Stimulated activated CD8-positive, alpha-beta memory T cell treated with anti-CD3 and anti-CD28 coated beads, Interleukin-7, amount 100 ng/mL, for 24 hours (primary cell): Measurements from ENCODE around the gene RTBDN.
A peak's percentile ranks its signal among the peaks of the same experiment; 100 is the strongest.
"Not testable (repeated sequence)": the region's sequence is repeated elsewhere in the genome, so short reads cannot be mapped to it uniquely, and the experiment has no call there.

Source experiments
- DNase-seq: peaks from one replicate; pipeline ENCODE4 v3.0.0-alpha.2; 2020; ENCODE audit warnings: low read depth

Gene RTBDN

DNA sequence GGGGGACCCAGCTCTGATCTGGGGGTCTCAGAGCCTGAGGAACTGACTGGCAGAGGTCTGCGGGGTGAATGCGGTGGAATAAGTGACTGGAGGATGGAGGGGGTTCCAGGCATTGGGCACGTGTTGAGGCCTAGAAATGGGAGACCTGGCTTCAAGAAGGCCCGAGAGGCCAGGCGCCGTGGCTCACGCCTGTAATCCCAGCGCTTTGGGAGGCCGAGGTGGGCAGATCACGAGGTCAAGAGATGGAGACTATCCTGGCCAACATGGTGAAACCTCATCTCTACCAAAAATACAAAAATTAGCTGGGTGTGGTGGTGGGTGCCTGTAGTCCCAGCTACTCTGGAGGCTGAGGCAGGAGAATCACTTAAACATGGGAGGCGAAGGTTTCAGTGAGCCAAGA, 16.6 kb downstream of the RTBDN start:
- DNase-seq: not testable (repeated sequence)

DNA sequence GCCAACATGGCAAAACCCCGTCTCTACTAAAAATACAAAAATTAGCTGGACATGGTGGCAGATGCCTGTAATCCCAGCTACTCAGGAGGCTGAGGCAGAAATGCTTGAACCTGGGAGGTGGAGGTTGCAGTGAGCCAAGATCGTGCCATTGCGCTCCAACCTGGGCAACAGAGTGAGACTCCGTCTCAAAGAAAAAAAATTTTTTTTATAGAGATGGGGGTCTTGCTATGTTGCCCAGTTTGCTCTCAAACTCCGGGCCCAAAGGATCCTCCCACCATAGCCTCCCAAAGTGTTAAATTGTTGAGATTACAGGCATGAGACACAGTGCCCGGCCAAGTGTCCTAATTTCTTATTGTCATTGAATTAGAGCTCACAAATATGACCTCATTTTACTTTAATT, 17.2 kb downstream of the RTBDN start:
- DNase-seq: not testable (repeated sequence)

DNA sequence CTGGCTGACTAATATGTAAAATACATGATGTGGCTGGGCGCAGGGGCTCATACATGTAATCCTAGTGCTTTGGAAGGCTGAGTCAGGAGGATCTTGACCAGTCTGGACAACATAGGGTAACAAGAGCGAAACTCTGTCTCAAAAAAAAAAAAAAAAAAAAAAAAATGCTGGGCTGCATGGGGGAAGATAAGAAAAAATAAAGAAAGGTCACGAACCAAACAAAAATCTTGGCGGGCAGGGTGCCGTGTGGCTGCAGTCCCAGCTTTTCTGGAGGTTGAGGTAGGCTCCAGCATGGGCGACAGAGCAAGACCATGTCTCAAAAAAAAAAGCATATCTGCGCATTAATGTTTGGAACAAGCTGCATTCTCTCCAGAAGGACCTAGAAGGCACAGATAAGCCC, 19.3 kb downstream of the RTBDN start:
- no peak for DNase-seq

DNA sequence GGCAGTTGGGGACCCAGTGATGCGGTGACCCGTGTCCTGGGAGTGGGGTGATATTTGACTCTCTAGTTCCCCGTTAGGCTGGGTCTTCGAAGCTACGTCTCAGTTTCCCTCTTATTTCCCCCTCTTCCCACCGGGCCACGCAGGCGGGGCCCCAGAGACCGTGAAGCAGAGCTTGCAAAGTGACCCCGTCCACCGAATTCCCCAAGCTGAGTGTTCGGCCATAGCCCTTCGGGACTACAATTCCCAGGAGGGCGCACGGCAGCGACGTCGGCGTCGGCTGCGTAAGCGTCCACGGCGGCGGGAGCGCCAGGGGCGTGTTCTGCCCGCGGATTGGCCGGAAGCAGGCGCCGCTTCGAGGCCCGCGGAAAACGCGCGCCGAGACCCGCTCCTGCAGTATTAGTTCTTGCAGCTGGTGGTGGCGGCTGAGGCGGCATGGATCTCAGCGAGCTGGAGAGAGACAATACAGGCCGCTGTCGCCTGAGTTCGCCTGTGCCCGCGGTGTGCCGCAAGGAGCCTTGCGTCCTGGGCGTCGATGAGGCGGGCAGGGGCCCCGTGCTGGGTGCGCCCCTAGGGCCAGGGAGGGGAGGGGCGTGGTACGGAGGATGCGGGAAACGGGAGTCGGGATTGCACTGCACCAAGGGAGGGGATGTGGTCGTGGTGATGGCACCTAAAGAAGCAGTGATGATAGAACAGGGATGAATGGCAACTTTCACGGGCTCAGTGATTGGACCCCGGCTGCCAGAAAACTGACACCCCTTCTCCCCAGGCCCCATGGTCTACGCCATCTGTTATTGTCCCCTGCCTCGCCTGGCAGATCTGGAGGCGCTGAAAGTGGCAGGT, 27.9 kb downstream of the RTBDN start, which contains the start of gene RNASEH2A:
Gene RNASEH2A, plus strand, starts transcription at position 343 of the 840 bp plus-strand sequence. Its CDS starts 90 bp downstream, at position 433.
- no peak for DNase-seq

DNA sequence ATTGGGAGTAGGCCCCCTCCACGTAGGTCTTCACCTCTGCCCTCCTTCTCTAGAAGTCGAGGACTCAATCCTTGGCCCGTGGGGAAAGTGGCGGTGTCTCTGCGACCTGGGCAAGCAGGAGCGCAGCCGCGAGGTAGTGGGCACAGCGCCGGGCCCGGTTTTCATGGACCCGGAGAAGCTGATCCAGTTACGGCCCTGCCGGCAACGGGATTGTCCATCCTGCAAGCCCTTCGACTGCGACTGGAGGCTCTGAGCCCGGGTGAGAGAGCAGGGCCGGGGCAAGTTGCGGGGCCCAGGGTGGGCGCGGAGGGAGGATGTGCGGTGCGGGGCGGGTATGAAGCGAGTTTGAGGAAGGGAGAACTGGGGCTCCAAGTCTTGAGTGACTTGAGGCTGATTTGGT, 30.3 kb downstream of the RTBDN start:
- DNase-seq: no peak

DNA sequence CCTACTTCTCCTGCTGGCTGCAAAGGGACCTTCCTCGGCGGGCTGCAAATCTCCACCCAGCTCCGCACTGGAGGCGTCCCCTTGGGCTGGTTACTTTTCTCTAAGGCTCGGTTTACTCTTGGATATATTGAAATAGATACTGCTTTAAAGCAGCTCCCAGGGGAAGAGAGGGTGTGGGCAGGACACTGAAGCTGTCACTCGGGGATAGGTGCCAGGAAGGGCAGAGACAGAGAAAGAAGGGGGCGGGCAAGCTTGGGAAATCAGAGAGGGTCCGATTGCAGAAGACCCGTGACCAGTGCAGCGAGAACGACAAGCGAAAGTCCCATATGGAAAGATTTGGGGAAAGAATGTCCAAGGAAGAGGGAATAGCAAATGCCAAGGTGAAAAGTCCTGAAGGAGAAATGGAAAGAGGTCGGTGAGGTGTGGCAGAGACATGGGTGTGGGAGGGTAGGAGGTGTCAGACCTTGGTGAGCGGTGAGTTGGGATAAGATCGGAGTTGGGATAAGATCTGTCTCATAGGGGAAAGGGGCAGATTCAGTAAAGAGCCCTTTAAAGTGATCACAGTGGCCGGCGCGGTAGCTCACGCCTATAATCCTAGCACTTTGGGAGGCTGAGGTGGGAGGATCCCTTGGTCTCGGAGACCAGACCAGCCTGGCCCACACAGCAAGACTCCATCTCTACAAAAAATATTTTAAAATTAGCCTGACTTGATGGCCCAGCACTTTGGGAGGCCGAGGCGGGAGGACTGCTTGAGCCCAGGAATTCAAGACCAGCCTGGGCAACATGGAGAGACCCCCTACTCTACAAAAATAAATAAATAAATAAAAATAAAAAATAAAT, 31.9 kb downstream of the RTBDN start:
- no peak for DNase-seq

DNA sequence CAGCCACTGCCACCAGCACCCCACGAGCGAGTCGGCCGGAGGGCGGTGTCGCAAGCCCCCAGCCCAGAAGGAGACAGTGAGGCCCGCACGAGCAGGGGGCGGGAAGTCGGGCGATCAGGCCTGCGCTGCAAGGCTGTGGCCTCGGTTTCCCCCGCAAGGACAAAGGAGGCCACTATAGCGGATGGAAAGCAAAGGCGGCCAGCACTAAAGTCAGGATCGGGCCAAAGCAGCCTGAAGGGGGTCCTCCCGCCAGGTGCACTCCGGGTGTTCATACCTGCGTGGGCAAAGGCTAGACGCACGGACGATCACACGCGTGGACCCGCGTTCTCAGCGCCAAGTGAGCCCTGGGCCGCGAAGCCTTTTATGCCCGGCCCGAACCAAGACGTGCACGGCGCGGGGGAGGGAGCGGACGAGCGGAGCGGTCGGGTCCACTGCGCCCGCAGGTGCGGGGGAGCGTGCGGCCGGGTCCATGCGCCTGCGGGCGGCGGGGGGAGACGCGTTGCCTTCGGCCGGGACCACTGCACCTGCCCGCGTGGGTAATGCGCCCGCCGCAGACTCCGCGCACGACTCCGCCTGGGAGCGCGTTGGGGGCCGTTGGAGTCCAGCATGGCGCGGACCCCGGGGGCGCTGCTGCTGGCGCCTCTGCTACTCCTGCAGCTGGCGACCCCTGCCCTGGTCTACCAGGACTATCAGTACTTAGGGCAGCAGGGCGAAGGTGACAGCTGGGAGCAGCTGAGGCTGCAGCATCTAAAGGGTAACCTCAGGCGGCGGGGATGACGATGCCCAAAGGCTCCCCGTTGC, 32.7 kb downstream of the RTBDN start, which contains the start of the genes PRDX2 and THSD8:
Gene PRDX2, minus strand, starts transcription at position 335 of the 801 bp plus-strand sequence. CDS start 539 bp downstream, outside the sequence.
Gene THSD8, plus strand, starts transcription at position 604 of the 801 bp plus-strand sequence. Its CDS starts 3 bp downstream, at position 607.
- DNase-seq: no peak

DNA sequence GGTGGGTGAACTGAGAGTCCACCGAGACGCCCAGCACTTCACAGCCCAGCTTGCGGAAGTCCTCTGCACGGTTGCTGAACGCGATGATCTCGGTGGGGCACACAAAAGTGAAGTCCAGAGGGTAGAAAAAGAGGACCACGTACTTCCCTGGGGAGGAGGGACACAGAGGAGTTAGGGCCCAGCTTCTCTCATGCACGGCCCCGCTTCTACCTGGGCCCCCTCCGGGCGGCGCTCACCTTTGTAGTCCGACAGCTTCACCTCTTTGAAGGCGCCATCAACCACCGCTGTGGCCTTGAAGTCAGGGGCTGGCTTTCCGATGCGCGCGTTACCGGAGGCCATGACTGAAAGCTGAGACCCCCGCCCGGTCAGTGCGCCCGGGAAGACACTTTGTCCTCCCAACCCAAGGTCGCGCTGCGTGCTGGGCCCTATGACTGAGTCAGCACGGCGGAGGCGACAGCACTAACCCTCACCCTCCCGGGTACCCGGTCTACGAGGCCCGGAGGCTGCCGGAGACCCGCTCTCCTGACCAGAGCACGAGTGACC, 33.4 kb downstream of the RTBDN start:
- DNase-seq: no peak

DNA sequence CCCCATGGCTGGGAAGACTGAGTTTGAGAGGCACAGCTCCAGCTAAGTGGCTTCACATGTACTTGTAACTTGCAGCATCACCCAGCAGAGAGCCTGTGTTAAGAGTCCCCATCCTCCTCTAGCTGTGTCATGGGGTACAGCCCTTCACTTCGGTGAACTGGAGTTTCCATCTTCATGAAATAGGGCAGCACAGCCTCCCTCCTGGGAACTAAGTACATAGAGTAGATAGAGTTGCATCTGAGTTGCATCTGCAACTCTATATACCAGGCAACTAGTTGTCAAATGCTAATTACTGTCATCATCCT, 34.0 kb downstream of the RTBDN start:
- DNase-seq: no peak

DNA sequence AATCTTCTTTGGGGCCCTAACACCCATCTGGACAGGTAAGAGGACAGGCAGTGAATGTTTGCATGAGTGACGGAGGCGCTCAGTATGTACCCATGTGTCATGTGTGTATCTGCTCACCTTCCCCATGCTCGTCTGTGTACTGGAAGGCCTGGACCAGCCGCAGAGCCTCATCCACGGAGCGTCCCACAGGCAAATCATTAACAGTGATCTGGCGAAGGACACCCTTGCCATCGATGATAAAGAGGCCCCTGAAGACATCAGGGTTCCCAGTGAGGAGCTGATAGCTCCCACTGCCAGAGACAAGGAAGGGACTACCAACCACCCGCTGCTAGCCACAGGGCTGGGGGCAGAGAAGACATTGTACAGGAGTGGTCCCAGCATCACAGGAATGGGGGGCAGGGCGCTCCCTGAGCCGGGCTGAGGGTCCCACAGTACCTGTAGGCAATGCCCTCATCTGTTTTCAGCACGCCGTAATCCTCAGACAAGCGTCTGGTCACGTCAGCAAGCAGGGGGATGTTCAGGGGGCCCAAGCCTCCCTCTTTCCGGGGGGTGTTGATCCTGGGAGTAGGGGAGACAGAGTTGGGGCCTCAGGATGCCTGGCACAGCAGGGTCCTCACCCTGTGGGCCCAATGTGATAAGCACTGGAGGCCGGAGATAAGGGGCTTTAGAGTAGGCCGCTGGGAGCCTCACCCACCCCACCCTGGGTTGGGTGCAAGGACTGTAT, 34.5 kb downstream of the RTBDN start:
- no peak for DNase-seq

DNA sequence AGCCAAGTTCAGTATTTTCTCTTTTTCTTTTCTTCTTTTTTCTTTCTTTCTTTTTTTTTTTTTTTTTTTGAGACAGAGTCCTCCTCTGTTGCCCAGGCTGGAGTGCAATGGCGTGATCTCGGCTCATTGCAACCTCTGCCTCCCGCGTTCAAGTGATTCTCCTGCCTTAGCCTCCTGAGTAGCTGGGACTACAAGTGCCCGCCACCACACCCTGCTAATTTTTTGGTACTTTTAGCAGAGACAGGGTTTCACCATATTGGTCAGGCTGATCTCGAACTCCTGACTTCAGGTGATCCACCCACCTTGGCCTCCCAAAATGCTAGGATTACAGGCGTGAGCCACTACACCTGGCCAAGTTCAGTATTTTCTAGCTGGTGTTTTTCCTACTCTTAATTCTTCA, 36.8 kb downstream of the RTBDN start:
- not testable (repeated sequence) for DNase-seq

DNA sequence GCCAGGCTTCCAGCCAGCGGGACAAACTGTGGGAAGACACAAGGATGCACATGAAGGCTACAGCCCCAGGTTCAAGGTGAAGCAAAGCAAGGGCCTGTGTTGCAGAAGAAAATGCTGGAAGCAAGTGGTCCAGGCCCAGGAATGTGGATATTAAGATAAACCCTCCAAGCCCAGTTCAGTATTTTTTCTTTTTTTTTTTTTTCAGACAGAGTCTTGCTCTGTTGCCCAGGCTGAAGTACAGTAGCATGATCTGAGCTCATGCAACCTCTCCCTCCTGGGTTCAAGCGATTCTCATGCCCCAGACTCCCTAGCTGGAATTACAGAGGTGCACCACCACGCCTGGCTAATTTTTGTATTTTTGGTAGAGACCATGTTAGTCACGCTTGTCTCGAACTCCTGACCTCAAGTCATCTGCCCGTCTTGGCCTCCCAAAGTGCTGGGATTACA, 37.2 kb downstream of the RTBDN start:
- no peak for DNase-seq

DNA sequence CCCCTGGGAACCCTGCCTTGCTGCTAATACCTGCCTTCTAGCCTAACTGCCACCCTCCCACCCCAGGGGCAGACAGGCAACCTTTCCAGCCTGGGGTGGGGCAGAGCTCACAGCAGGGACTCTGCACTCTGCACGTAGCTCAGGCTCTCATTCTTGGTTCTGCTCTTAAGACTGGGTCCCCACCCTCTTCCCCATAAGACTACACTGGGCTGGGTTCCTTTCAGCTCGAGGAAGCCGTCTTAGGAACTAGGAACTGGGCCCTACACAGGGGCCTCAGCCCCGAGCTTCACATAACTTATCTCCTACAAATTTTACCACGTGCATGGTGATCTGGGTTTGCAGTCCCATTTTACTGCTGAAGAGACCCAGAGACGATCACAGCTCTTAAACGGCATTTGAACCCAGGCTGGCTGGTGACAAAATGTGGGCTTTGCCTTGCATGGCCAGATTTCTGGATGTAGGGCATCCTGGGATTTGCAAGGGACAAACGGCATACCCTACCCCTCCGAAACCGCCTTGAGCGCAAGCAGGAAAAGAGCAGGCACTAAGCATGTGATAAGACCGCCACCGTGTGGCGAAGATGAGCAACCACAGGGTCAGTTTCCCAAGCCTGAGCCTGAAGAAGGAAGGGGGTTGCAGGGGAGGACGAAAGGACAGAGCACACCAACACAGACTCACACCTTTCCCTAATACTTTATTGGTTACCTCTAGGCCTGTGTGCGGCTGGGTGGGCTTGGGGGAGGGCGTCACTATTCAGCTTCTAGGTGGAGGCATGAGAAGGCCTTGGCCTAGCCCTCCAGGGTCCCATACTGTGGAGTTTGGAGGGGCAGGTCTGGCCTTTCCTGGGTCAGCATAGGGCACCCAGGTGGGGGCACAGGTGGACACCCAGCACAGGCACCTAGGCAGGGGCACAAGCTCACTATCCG, 38.0 kb downstream of the RTBDN start:
- no peak for DNase-seq

DNA sequence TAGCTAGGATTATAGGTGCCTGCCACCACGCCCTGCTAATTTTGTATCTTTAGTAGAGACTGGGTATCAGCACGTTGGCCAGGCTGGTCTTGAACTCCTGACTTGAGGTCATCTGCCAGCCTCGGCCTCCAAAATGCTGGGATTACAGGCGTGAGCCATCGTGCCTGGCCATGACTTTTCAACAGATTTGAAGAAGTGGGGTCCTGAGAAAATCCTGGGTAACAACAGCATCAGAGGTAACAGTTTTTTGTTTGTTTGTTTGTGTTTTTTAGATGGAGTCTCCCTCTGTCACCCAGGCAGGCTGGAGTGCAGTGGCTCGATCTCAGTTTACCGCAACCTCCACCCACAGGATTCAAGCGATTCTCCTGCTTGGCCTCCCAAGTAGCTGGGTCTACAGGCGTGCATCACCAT, 39.4 kb downstream of the RTBDN start:
- DNase-seq: no peak

DNA sequence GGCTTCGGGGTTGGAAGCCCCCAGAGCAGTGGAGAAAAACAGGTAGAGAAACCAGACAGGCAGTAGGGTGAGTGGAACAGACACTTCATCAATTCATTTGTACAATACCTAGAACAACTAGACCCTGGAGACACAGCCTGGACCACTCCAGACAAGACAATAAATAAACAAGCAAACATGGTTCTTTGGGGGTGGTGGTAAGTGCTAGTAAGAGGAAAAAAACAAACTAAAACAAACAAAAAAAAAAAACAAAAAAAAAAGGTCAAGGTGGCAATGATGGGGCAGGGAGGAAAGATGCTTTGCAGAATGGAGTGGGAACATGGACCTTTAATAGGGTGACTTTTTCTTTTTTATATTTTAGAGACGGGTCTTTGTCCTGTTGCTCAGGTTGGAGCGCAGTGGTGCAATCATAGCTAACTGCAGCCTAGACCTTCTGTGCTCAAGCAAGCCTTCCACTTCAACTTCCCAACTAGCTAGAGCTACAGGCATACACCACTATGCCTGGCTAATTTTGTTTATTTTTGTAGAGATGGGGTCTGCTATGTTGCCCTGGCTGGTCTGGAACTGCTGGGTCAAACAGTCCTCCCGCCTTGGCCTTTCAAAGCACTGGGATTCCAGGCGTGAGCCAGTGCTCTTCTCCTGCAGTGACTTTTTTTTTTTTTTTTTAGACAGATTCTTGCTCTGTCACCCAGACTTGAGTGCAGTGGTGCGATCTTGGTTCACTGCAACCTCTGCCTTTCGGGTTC, 40.0 kb downstream of the RTBDN start:
- no peak for DNase-seq

DNA sequence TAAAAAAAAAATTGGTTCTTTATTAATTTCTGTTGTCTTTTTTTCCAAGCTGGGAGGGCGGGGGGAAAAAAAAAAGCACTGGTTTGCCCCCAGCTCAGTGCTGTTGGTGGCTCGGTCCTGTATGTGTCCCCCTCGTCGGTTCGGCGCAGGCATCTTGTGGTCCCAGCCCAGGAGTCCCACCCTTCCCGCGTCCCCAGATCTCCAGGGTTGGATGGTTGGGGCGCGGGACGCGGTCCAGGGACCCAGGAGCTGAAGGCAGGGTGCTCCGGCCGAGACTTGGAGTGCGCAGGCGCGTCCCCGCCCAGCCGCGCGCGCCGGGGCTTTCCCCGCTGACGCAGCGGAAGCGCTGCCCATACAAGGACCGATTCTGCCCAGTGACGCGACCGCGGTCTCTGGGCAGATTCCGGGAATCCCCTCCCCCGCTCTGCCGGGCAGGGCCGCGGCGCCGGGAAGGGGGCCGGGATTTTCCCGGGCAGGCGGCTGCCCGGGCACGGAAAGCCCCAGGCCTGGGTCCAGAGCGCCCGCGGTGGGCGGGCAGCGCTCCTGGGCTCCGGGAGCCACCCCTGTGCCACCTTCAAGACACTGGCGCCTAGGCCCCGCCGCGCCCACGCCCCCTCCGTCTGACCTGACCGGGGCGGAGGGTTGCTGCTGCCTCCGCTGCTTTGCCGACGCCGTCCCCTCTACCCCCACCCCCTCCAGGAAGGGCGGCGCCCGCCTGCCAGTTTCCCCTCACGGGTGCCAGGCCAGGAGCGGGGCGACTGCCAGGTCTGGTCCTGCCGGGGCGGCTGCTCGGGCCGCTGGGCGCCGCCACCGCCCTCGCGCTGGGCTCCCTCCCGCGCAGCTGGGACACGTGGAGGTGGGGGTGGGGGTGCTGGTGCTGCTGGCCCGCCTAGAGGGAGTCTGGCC, 40.8 kb downstream of the RTBDN start:
- peak; percentile 81 for DNase-seq

DNA sequence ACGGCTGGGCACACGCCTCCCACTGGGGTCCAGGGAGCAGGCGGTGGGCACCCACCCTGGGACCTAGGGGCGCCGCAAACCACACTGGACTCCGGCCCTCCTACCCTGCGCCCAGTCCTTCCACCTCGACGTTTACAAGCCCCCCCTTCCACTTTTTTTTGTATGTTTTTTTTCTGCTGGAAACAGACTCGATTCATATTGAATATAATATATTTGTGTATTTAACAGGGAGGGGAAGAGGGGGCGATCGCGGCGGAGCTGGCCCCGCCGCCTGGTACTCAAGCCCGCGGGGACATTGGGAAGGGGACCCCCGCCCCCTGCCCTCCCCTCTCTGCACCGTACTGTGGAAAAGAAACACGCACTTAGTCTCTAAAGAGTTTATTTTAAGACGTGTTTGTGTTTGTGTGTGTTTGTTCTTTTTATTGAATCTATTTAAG, 41.5 kb downstream of the RTBDN start:
- no peak for DNase-seq
